Adipocyte (in vitro differentiated cells): Measurements from ENCODE around the gene LRMDA.
A peak's percentile ranks its signal among the peaks of the same experiment; 100 is the strongest.

Source experiments
- DNase-seq: peaks from one replicate; pipeline ENCODE4 v3.0.0-alpha.2; 2015; ENCODE audit warnings: low read depth
- H3K27me3 ChIP-seq: replicated peaks from 2 replicates; pipeline ENCODE4 v1.7.0; 2013; ENCODE audit warnings: mild to moderate bottlenecking, low read length, moderate library complexity; ENCODE audit not compliant: control insufficient read depth, insufficient read depth
- H3K36me3 ChIP-seq: 2 replicates; pipeline ENCODE4 v1.7.0; 2013; ENCODE audit warnings: low read length, mild to moderate bottlenecking, moderate library complexity; ENCODE audit not compliant: control insufficient read depth, insufficient read depth, severe bottlenecking
- H3K4me1 ChIP-seq: 2 replicates; pipeline ENCODE4 v1.7.0; 2013; ENCODE audit warnings: mild to moderate bottlenecking, low read length, moderate library complexity; ENCODE audit not compliant: control insufficient read depth, insufficient read depth
- H3K4me3 ChIP-seq: 2 replicates; pipeline ENCODE4 v1.7.0; 2013; ENCODE audit warnings: mild to moderate bottlenecking, low read length, moderate library complexity
- H3K9ac ChIP-seq: 2 replicates; pipeline ENCODE4 v1.7.0; 2013; ENCODE audit warnings: mild to moderate bottlenecking, low read length, moderate library complexity
- H3K9me3 ChIP-seq: 2 replicates; pipeline ENCODE4 v1.7.0; 2013; ENCODE audit warnings: mild to moderate bottlenecking, low read length, moderate library complexity; ENCODE audit not compliant: control insufficient read depth

The LRMDA gene

GRCh38 chr10:75815066-75815465, 383.6 kb downstream of the LRMDA start:
- Histone ChIP-seq H3K36me3 (no peaks in the 10 kb centered on the region), H3K27me3 (no peaks in the 10 kb centered on the region), H3K9me3 (no peaks in the 10 kb centered on the region), H3K4me3 (no peak overlapping the region), H3K9ac (no peak overlapping the region), H3K4me1 (peaks cover 10% of the 10 kb centered on the region)
- no peak for DNase-seq

- no peak for DNase-seq
- Histone ChIP-seq H3K36me3 (no peaks in the 10 kb centered on the region), H3K4me1 (peaks cover 10% of the 10 kb centered on the region), H3K27me3 (no peaks in the 10 kb centered on the region), H3K9me3 (no peaks in the 10 kb centered on the region), H3K9ac (no peak overlapping the region), H3K4me3 (no peak overlapping the region)
Observed at GRCh38 chr10:75817198-75817597, 385.8 kb downstream of the LRMDA start.

- Histone ChIP-seq H3K27me3 (no peaks in the 10 kb centered on the region), H3K9me3 (no peaks in the 10 kb centered on the region), H3K4me3 (no peak overlapping the region), H3K4me1 (peaks cover 10% of the 10 kb centered on the region), H3K9ac (no peak overlapping the region), H3K36me3 (no peaks in the 10 kb centered on the region)
- no peak for DNase-seq
Observed at GRCh38 chr10:75818552-75818951, 387.1 kb downstream of the LRMDA start.

GRCh38 chr10:75825235-75825634, 393.8 kb downstream of the LRMDA start:
- Histone ChIP-seq H3K9ac (no peak overlapping the region), H3K27me3 (no peaks in the 10 kb centered on the region), H3K4me3 (no peak overlapping the region), H3K4me1 (no peaks in the 10 kb centered on the region), H3K36me3 (no peaks in the 10 kb centered on the region), H3K9me3 (no peaks in the 10 kb centered on the region)
- DNase-seq = no peak

GRCh38 chr10:75825661-75826060, 394.2 kb downstream of the LRMDA start:
- Histone ChIP-seq H3K9me3 (no peaks in the 10 kb centered on the region), H3K27me3 (no peaks in the 10 kb centered on the region), H3K9ac (no peak overlapping the region), H3K36me3 (no peaks in the 10 kb centered on the region), H3K4me1 (no peaks in the 10 kb centered on the region), H3K4me3 (no peak overlapping the region)
- DNase-seq = no peak

GRCh38 chr10:75826846-75827245, 395.4 kb downstream of the LRMDA start:
- H3K4me3 ChIP-seq = no peak overlapping the region
- H3K9ac ChIP-seq = no peak overlapping the region
- H3K9me3 ChIP-seq = no peaks in the 10 kb centered on the region
- no peak for DNase-seq
- H3K36me3 ChIP-seq = no peaks in the 10 kb centered on the region
- no peaks in the 10 kb centered on the region for H3K27me3 ChIP-seq
- no peaks in the 10 kb centered on the region for H3K4me1 ChIP-seq

GRCh38 chr10:75827587-75828021, 396.2 kb downstream of the LRMDA start:
- no peaks in the 10 kb centered on the region for H3K36me3 ChIP-seq
- H3K9ac ChIP-seq = no peak overlapping the region
- H3K9me3 ChIP-seq = no peaks in the 10 kb centered on the region
- H3K4me3 ChIP-seq = no peak overlapping the region
- no peaks in the 10 kb centered on the region for H3K27me3 ChIP-seq
- H3K4me1 ChIP-seq = no peaks in the 10 kb centered on the region
- DNase-seq = peak; percentile 40

- Histone ChIP-seq H3K4me1 (no peaks in the 10 kb centered on the region), H3K27me3 (peaks cover 2% of the 10 kb centered on the region), H3K36me3 (no peaks in the 10 kb centered on the region), H3K9me3 (no peaks in the 10 kb centered on the region), H3K9ac (no peak overlapping the region), H3K4me3 (no peak overlapping the region)
- DNase-seq = no peak
Observed at GRCh38 chr10:75828413-75828812, 397.0 kb downstream of the LRMDA start.

GRCh38 chr10:75836064-75836463, 404.6 kb downstream of the LRMDA start:
- Histone ChIP-seq H3K36me3 (no peaks in the 10 kb centered on the region), H3K9ac (no peak overlapping the region), H3K27me3 (peaks cover 2% of the 10 kb centered on the region), H3K4me1 (no peaks in the 10 kb centered on the region), H3K4me3 (no peak overlapping the region), H3K9me3 (no peaks in the 10 kb centered on the region)
- no peak for DNase-seq

- Histone ChIP-seq H3K4me3 (no peak overlapping the region), H3K27me3 (no peaks in the 10 kb centered on the region), H3K4me1 (no peaks in the 10 kb centered on the region), H3K36me3 (no peaks in the 10 kb centered on the region), H3K9me3 (no peaks in the 10 kb centered on the region), H3K9ac (no peak overlapping the region)
- DNase-seq = no peak
Observed at GRCh38 chr10:75838486-75838885, 407.1 kb downstream of the LRMDA start.

- Histone ChIP-seq H3K4me1 (no peaks in the 10 kb centered on the region), H3K4me3 (no peak overlapping the region), H3K36me3 (no peaks in the 10 kb centered on the region), H3K9ac (no peak overlapping the region), H3K27me3 (no peaks in the 10 kb centered on the region), H3K9me3 (no peaks in the 10 kb centered on the region)
- no peak for DNase-seq
Observed at GRCh38 chr10:75839020-75839419, 407.6 kb downstream of the LRMDA start.

- Histone ChIP-seq H3K9me3 (no peaks in the 10 kb centered on the region), H3K4me3 (no peak overlapping the region), H3K36me3 (no peaks in the 10 kb centered on the region), H3K27me3 (no peaks in the 10 kb centered on the region), H3K9ac (no peak overlapping the region), H3K4me1 (no peaks in the 10 kb centered on the region)
- DNase-seq = no peak
Observed at GRCh38 chr10:75841266-75841665, 409.8 kb downstream of the LRMDA start.
